ENCODE data around the gene GDF11.

GDF11 gene

DNA sequence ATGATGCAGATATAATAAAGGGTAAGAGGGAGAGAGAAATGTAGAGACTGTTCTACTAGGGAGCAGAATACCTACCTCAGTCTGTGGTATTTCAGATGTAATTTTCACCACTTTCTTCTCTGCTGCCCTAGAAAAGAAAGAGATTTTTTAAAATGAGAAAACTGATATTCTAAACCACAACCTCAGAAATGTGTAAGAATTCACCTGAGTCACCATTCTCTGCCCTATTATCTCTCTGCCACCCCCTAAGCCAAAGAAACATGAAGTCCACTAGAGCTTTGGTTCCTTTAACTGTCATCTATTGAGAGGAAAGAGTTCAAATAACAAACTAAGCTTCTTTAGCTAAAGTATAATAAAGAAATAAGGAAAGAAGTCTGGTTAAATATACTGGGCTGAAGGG, 53.0 kb downstream of the GDF11 start:
- DNase-seq (ENCODE audit: low read depth in 2 of 2): no peak

GRCh38 chr12:55797068-55797467, 54.1 kb downstream of the GDF11 start:
- no peak for DNase-seq (ENCODE audit: low read depth in 2 of 2)

DNA sequence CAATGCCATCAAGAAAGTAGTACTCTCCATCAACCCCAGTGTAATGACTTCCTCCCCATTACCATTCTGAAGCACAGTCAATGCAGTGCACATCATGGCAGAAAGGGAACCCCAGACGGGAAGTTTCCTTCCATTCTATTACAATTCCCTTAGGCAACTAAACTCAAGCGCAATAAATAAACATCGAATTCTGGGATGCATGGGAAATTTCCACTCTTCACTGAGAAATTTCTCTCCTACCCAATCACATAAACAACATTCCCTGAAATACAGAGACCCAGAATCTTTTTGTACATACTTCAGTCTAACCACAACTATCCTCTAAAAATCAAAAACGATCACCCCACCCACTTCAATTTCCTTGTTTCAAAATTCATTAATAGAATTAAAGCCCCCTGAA, 54.6 kb downstream of the GDF11 start:
- no peak for DNase-seq (ENCODE audit: low read depth in 2 of 2)
